ACHN (cell line): ENCODE measurements around the gene MAP3K21.

Experiments used
- DNase-seq: peaks from one replicate; pipeline ENCODE4 v3.0.0-alpha.2; 2015
- in situ Hi-C: cut with HindIII; loops from 2 replicates; pipeline ENCODE4 v1.10.0; 2017; ENCODE audit warnings: low sequenced_read_pairs, low pct_ligation_motif_present, low pct_unique_long_range_greater_than_20kb

The MAP3K21 gene

DNA sequence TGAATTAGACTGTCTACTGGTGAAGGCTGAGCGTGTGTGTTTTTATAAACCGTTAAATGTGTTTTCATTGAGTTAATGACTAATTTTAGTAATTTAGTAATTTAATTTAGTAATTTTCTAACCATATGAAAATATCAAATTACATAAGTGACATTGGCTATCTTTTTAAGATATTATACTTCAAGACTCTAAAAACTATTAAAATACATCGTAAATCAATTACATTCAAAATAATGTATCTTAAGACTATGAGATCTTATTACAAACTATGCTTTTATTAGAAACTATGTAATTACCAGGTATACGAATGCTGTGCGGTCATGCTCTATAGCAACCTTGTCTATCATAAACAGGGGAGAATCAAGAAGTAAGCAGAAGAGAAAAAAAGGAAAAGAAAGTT is 21.6 kb downstream of the MAP3K21 start:
- in situ Hi-C loops: no loop called here
- DNase-seq: no peak

DNA sequence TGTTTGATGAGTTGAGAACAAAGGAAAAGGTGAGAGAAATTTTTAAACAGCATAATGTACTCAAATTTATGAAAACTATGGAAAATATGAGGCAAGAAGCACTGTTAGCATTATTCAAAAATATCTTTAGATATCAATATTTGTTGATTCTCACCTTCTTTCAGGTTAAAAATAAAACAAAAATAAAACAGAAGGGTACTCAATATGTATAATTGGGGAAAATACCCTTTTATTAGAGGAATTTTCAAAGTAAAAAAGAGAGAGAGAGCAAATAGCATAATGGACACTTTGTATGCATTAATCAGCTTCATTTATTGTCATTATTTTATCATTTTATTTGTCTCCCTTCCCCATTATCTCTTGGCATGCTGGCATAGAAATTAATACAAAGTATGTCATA is 27.5 kb downstream of the MAP3K21 start:
- no peak for DNase-seq
- in situ Hi-C loops: no loop called here

DNA sequence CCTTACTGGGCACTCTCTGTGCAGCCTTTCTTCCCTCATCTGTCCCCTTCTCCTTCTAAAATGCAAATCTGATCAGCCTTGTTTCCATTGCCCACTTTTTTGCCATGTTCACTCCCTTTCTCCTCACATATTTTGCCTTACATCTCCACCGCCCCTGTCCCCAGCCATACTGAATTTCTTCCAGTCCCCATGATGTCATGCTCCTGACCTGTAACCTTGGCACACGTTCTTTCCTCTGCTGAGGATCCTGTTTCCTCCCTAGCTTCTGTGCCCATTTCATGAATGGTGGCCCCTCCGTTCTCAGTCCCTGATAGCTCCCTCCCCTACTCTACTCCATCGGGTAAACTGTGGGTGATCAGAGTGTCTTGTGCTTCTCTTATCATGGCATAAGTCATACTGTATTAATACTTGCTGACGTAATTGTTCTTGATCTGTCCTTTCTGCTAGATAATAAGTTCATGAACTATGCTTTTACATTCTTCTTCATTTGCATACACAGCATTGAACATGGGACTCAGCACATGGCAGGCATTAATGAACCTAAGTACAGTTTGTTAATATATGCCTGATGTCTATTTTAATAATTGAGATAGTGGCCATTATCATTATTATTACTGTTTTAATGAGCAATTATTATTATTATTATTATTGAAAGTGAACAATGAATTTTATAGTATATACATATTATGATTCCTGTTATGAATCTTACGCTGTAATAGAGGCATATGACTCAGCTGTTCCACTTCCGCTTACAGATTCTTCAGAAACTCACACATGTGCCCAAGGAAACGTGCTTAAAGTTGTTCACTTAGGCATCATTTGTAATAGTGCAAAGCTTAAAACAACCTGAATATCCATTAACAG is 28.5 kb downstream of the MAP3K21 start:
- no peak for DNase-seq
- in situ Hi-C loops: no loop called here

DNA sequence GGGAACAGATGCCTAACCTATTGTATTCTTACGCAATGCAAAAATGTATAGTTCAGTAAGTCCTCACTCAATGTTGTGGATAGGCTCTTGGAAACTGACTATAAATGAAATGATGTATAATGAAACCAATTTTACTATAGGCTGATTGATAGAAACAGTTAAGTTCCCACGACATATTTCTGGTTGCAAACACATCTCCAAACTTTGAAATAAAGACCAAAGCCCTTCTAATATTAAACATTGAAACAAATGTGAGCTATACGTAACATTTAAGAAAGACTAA is 29.1 kb downstream of the MAP3K21 start:
- in situ Hi-C loops: no loop called here
- DNase-seq: no peak

DNA sequence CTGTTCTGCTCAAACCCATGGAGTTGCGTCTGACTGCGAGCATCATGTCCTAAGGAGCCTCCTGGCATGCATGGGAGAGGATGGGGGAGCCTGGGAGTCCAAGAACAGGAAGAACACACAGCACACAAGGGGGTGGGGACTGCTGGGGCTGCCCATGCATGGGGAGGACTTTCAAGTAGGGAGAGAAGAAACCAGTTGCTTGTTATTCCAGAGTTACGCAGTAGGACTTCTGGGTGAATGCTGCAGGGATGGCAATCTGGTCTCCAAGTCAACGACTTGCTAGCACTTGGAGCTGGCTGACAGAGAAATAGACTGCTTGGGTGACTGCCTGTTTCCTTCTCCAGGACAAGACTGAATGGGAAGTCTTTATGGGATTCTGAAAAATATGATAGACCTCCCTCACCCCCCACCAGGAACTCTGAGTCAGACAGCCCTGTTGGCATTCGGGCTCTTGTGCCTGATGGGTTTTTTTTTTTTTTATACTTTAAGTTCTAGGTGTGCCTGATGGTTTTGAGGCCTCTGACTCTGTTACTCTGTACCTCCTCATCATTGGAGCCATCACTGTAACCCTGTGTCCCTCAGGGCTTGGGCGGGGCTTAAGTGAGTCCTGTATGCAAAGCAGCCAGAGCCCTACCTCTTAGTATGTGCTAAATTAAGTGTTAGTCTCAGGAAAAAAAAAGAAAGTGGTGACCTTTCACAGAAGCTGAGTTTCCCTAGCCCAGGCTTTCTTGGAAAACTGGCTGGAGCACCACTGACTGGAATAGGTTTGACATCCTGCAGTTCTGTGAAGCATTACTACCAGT is 30.3 kb downstream of the MAP3K21 start:
- DNase-seq: peak; percentile 69
- in situ Hi-C loops: no loop called here

DNA sequence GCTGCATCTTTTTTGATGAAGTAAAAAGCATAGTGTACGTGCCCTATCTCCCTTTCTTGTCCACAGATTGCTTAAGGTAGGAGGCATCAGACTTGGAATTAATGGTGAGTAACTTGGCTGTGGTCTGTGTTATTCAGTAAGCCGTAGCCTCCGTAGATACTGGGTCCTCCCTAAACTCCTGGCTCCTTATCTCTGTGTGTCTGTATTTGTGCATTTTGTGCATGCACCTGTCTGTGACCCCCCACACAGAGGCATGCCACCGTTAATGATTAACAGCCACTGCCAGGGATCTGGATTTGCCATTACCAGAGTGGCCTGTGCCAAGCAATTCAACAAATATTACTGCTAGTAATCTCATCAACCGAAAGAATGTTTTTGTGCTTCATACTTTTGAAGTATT is 31.9 kb downstream of the MAP3K21 start:
- in situ Hi-C loops: no loop called here
- DNase-seq: peak; percentile 98

DNA sequence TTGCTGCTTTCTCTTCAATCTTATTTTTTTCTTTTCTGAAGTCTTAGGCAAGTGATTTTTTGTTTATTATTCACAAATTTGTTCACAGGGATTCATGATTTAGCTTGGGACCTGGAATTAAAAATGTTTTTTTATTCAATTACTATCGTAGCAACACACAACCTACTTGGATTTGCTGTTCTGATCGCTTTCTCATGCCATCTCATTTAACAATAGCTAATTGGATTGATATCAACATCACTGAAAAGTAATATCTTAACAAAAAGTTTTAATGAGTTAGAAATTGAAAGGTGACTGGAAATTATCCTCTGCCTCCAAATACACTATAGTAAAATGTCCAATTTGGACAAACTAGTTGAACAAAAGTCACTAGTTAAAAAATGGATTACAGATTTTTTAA is 32.4 kb downstream of the MAP3K21 start:
- in situ Hi-C loops: no loop called here

DNA sequence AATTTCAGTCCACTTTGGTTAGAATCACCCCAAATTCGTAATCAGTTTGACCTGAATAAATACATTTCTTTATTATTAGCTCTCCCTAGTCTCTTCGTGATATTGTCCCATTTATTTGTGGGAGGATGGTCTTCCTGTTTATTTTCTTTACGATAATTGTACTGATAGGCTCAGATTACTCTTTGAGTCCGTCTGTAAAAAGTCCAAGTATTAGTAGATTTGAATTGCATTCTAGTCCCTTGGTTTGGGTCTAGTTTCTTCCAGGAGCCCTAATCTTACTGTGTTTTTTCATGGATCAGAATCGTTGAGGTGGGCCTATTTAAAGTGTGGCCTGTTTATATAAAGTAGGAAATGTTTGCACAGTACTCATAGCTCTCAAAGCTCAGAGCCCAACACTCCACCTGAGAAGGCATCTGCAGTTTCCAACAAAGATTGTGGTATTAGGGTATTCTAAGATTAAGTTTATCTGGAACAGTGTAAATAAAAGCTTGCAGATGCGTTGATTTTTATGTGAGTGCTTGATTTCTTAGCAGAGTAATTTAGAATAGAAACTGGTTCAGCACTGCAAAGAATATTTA is 33.1 kb downstream of the MAP3K21 start:
- no peak for DNase-seq
- in situ Hi-C loops: no loop called here

More for the DNA sequence above, 32.4 kb downstream of the MAP3K21 start:
- DNase-seq: no peak

DNA sequence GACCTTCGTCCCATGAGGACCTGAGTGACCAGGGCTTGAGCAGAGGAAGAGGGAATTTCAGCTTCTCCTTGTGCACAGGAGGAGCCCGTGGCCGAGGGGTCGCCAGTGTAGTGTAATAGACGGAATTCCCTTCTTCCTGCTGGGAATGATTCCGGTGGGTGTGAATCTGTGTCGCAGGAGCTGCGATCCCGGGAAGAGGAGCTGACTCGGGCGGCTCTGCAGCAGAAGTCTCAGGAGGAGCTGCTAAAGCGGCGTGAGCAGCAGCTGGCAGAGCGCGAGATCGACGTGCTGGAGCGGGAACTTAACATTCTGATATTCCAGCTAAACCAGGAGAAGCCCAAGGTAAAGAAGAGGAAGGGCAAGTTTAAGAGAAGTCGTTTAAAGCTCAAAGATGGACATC is 34.4 kb downstream of the MAP3K21 start:
- in situ Hi-C loops: no loop called here
- DNase-seq: peak; percentile 51

DNA sequence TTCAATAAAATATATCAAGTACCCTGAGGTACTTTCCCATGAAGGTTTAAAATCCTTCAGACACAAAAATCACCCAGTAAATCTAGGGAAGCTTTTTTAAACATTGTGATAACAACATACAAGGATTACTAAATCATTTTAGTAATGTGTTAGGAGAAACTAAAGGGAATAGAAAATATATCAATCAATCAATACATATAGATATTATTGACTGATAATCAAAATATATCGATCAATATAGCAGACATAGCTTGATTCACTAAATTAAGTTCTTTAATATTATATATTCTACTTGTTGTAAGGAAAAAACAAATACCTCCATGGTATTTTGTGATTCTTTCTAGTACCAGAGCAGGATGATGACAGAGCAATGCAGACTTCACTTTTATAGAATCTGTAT is 35.2 kb downstream of the MAP3K21 start:
- in situ Hi-C loops: no loop called here
- no peak for DNase-seq

DNA sequence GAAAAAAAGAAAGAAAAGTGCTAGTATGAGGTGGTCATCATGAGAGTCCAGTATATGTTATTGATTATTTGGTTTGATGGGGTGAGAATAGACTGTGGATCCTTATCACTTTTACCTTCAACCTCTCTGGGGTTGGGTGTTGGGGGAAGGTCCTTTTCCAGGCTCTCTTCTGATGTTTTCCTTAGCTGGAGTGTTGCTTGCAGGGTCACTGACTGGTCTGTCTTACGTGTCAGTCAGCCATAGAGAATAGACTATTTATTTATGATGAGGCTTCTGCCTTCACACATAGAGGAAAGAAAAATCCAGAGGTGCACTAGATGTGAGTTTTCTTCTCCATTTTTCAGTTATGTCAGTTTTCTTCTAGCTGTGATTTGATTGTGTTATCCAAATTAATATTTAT is 36.5 kb downstream of the MAP3K21 start:
- in situ Hi-C loops: no loop called here
- DNase-seq: peak; percentile 46

DNA sequence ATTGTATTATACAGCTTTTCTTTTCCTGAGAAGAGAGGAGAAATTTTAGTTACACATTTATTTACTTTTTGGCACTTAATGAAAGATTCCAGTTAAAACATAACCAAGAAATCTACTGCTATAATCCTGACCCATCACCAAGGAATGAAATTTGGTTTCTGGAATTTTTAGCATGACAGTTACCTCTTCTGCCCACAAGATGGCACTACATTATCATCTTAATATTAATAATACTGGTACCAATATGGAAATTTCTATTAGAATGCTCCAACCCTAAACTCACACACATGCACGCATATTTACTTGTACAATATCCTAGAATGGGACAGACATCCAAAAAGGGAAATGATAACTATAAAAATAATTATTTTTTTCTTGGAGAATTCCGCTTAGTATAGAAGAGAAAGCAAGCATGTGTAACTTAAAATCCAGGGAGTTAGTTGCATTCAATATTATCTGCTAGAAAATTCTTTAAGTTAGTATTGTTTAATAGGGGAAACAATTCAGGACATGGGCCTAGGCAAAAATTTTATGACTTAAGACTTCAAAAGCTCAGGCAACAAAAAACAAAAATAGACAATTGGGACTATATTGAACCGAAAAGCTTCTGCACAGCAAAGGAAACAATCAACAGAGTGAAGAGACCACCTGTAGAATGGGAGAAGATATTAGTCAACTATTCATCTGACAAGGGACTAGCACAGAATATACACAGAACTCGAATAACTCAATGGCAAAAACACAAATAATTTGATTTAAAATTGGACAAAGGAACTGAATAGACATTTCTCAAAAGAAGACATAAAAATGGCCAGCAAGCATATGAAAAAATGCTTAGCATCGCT is 37.4 kb downstream of the MAP3K21 start:
- in situ Hi-C loops: no loop called here
- DNase-seq: peak; percentile 88

DNA sequence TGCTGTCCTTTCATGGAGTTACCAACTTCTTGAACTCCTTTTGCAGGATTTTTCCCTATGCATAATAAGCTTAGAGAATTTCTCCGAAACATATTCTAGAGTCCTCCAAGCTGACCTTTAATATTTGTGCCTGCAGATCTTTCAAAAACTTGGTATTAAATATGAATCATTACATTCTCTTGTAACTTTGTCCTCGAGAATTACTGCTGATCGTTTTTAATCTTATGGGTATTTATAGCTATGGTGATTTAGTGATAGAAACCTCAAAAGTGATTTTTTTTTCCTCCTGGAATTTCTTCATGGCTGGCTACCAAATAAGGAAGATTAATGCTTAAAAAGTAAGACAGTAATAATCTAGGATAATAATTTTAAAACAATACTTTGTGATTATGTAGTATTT is 39.1 kb downstream of the MAP3K21 start:
- DNase-seq: no peak
- in situ Hi-C loops: no loop called here

DNA sequence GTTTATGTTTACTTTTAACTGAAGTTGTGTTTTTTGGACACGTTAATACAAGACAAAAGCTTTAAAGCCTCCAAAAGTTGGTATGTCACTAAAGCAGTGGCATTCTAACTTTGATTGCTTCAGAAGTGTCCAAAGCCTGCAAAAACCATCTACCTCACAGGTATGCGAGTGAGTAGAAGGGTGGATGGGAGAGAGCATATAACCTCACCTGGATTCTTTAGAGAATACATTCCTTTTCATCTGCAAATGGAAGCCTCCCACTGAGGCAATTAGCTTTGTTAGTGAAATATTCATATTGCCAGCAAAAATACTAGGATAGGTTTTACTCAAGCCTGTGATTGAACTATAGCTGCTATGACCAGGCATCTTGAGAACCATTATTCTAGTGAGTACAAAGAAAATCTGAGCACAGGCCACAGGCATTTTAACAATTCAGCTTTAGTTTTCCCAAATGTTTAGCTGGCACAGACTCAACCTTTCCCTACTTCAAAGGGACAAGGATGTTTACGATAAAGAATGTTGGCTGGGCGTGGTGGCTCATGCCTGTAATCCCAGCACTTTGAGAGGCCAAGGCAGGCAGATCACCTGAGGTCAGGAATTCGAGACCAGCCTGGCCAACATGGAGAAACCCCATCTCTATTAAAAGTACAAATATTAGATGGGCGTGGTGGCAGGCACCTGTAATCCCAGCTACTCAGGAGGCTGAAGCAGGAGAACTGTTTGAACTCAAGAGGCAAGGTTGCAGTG is 39.7 kb downstream of the MAP3K21 start:
- DNase-seq: peak; percentile 50
- in situ Hi-C loops: no loop called here

DNA sequence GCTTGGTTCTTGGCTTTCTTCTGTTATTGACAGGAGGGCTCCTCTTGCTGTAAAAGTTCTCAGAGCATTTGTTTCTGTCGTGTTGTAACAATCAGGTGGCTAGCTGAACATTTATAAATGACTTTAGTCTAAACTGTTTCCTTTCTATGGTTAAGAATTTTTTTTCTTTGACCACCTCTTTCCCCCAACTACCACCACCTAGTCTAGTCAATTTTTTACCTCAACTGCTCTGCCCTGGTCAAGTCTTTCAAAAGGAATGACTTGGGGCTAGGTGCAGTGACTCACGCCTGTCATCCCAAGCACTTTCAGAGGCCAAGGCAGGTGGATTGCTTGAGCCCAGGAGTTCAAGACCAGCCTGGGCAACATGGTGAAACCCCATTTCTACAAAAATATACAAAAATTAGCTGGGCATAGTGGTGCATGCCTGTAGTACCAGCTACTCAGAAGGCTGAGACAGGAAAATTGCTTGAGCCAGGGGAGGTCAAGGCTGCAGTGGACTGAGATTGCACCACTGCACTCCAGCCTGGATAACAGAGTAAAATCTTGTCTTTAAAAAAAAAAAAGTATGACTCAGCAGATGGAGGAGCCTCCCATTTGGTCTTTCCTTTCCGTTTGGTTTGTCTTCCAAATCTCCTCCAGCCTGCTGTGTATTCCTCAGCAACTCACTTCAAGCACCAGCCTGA is 40.7 kb downstream of the MAP3K21 start:
- in situ Hi-C loops: no loop called here

DNA sequence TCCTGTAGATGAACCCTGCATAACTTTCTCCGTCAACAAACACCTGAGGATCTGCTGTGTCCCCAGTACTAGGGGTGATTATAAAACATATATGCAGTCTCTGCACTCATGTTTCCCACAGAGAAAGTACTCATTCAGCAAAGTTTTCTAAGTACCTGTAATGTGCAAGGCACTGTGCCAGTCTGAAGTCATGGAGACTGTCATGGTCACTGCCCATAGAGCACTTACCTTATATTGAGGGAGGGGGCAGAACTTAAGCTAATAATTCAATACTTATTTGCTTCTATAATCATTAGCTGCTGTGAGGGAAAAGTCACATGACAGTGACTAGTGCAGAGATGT is 41.2 kb downstream of the MAP3K21 start:
- in situ Hi-C loops: no loop called here
- DNase-seq: no peak

More for the DNA sequence above, 40.7 kb downstream of the MAP3K21 start:
- peak; percentile 64 for DNase-seq

DNA sequence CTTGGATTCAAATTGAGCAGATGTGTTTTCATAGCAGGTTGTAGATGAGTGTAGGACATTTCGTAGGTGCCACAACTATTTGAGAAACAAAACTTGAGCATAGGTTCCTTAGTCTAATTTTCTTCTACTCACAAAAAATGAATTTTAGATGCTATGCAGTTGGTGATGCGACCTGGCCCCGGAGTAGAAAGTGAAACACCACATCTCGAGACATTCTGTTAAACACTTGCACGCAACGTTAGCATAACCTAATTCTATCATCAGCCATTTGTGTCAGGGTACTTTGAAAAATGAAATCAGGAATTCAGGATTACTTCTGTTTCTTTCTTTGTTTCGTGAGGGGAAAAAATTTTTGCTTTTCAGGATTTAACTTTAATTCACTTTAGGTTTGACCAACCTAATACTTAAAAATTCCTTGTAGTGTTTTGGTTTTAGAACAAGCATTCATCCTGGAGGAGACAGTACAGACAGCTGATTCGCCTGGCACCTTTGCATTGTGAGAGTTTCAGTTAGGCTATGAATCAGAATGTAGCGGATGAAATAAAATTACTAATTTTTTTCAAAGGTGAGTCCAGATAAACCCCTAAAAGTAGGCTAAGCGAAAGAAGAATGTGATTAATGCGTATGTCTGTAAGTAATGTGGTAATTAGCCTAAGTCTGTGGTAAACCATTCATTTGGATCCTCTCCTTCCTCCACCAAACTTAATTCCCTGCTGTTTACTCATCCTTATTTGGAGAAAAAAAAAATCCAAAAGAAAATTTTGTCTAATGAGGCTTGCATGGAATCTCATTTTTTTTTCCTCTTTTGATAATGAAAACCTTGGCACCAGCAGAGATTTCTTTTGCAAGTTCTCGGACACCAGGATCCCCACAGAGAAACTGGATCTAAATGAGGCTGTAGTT is 44.9 kb downstream of the MAP3K21 start:
- no peak for DNase-seq
- in situ Hi-C loops: no loop called here
